PC-9 (cell line): ENCODE data around the gene ATF1. TPM values are rescaled to one million over a fixed set of nuclear protein-coding genes. Genes with fewer than 3 reads are reported as not detected.

ENCODE experiments used
- total RNA-seq: library from RNA; stranded (reverse); gene quantifications from 2 replicates; pipeline ENCODE4 v1.2.3, GENCODE V29; 2021

Gene ATF1
- total RNA-seq, 1 experiment from 2014 or later, result 37.9 TPM

Other genes starting within 250 kb of the ATF1 start
- gene TMPRSS12, start 78.8 kb downstream of the ATF1 start, total RNA-seq, result not detected in 2 replicates
- not detected in 2 replicates for gene HIGD1C, start 188.4 kb downstream of the ATF1 start, total RNA-seq